ENCODE data around the gene CCDC195.
"Not testable (repeated sequence)": the region's sequence is repeated elsewhere in the genome, so short reads cannot be mapped to it uniquely, and the experiment has no call there.

The CCDC195 gene

DNA sequence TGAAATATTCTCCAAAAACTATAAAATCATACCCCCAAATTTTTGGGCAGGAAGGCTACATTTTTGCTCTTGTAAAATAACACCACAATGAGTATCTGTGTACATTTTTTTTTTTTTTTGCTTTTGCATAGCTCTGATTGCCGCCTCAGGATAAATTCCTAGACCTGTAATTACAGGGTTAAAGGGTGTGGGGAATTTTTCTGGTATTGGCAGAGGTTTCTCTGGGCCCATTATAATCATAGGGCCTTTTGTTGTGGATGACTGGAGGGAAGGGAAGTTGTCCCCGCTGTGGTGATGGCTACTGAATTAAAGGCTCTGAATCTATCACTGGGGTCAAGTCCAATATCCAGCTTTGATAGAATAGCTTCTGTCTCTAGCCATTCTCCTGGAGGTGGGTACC, 26.6 kb downstream of the CCDC195 start:
- no peak for DNase-seq

DNA sequence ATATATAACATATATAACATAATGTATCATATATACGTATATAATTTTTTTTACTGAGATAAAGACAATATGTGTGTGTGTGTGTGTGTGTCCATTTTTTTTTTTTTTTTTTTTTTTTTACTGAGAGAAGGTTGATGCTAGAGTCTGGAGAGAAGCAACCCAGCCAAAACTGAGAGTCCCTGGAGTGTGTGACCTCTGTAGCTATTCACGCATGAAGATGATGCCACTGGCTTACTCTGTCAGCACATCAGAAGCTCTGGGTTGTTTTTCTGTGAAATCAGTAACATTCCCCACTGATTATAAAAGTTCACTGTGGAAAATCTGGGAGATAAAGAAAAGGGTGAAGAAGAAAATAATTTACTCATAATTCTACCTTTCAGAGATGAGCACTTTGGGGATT, 27.2 kb downstream of the CCDC195 start:
- no peak for DNase-seq

DNA sequence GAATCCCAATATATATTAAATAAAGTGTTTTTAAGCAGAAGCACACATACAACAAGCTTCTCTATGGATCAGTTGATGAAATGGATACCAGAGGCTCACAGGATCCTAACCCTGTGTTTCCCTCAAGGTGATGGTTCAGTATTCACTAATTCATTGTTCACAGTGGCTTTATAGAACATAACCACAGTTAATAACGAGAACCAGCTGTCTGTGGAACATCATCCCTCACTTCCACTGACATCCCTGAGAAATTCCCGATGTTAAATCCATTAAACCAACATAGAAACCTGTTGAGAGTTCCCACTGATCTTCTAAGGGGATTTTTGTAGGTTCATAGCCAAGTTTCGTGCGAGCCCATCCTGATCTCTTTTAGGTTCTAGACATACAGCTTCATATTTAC, 29.0 kb downstream of the CCDC195 start:
- no peak for DNase-seq

DNA sequence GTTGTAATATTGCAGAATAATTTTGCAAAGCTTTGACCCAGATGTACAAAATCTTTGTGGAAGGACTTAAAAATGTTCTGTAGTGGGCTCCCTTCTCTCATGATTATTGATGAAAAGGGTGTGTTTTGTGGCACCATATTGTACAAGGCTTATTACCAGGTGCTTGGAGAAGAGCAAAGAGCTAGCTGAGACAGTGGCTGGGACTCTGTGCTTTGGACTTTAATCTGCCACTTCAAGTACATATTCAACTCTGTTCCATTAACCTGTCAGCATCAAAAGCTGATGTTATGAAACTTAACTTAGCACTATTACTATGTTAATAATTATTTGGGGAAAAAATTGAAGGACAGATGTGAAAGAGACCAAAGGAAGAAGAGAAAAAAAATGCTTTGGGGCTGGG, 31.0 kb downstream of the CCDC195 start:
- no peak for DNase-seq

DNA sequence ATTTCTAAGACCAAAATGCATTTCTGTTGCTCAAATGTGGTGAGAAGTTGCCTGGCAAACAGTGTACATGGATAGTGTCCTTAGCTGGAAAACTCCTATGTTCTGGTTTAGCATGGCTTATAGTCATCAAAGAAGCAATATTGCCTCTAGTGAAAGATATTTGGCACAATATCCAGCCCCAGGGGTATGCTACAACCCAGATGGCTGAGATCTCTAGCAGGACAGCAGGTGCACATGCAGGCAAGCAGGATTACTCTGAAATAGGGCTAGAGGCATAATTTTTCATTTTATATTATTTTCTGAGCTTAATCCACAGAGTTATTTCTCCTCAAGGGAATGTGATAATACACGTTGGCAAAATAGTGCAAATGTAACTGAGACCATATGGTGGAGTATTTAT, 34.0 kb downstream of the CCDC195 start:
- DNase-seq = no peak

GRCh38 chr2:224671731-224672130, 44.4 kb downstream of the CCDC195 start:
- DNase-seq = no peak

DNA sequence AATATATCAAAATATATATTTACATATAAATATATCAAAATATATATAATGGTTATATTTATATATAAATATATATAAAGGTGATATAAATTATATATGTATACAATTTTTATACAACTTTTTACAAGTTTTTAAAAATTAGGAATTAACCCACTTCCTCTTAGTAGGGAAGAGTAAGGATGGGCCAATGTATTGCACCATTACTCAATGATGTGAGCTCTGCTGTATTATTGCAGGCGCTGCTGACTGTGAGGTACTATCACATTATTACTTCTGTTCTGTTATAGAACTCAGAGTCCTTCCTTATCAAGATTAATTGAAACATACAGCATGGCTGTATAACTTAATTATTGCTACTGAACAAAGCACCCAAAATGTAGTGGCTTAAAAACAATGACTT, 46.0 kb downstream of the CCDC195 start:
- no peak for DNase-seq

DNA sequence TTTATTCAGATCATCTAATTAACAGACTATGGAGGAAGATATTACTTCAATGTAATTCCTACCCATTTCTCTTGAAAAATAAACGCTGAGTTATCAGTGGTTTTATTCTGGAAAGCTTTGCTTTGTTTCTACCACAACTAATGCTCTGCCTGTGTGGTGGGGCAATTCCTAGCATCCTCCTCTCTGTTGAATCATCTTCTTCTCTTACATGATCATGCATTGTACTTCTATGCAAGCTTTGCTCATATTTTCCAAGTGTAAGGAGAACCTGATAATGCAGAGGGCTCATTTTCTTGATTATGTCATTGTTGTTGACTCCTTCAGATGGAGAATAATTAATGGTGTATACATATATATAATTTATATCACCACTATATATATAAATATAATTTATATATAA, 46.7 kb downstream of the CCDC195 start:
- no peak for DNase-seq

- DNase-seq = no peak
These were observed 47.8 kb downstream of the CCDC195 start for GRCh38 chr2:224668123-224668909.

DNA sequence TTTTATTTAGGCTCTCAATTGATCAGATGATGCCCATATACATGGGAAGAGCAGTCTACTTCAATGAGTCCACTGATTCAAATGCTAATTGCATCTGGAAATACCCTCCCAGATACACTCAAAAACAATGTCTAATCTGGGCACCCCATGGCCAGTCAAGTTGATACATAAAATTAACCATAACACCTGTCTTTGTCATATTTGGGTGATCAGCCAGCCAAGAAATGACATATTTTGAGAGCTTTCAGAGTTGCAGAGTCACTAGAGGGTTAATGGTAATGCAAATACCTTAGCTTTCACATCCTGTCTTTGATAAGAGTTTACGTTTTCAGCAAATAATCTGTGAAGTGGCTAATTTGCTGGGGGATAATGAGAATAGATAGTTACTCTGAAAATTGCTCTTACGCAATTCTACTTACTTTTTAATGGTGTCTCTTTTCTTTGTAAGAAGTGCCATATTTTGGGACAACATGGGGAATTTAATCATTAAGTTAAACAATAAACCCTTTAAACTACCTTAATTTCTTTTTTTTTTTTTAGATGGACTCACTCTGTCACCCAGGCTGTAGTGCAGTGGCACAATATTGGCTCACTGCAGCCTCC, 49.1 kb downstream of the CCDC195 start:
- no peak for DNase-seq

- DNase-seq = not testable (repeated sequence)
These were observed 52.8 kb downstream of the CCDC195 start for GRCh38 chr2:224663322-224663721.

DNA sequence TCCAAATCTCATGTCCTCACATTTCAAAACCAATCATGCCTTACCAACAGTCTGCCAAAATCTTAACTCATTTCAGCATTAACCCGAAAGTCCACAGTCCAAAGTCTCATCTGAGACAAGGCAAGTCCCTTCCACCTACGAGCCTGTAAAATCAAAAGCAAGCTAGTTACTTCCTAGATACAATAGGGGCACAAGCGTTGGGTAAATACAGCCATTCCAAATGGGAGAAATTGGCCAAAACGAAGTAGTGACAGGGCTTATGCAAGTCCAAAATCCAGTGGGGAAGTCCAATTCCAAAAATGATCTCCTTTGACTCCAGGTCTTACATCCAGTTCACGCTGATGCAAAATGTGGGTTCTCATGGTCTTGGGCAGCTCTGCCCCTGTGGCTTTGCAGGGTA, 54.5 kb downstream of the CCDC195 start:
- DNase-seq = not testable (repeated sequence)

- no peak for DNase-seq
These were observed 56.5 kb downstream of the CCDC195 start for GRCh38 chr2:224659714-224660113.

DNA sequence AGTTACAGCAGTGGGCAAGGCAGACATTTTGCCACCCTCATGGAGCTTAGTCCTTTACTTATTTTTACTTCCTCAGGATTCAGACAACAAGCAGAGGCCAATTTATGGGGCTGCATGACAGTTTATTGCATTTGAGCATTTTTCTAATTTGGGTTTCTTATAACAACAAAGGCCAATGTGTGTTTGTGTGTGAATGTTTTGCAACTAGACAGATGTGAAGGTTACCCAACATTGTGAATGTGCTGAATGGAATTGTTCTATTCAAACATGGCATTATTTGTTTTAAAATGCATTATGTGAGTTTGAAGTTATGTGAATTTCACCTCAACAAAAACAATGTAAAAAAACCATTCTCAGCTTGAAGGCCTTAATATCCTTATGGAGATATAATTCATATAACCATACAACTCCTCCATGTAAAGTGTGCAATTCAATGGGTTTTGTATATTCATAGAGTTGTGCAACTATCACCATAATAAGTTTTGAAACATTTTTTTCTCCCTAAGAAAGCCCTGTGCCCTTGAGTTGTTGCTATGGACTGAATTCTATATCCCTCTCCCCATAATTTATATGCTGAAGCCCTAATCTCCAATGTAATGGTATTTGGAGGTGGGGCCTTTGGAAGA, 57.3 kb downstream of the CCDC195 start:
- DNase-seq = no peak

DNA sequence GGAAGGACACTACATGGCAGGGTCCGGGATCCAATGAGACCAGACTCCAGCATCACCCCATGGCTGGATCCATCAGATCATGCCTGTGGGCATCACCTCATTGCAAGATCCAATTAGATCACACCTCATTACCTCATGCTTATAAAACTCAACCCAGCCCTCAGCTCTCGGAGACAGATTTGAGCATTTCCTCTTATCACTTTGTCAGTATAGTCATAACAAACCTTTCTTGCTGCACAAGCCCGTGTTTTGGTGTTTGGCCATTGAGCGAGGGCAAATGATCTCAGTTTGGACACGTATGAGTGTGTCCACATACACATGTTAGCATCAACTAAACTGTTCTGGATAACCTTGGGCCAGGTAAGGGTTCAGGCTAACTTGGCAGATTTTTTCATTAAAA, 58.8 kb downstream of the CCDC195 start:
- DNase-seq = no peak

DNA sequence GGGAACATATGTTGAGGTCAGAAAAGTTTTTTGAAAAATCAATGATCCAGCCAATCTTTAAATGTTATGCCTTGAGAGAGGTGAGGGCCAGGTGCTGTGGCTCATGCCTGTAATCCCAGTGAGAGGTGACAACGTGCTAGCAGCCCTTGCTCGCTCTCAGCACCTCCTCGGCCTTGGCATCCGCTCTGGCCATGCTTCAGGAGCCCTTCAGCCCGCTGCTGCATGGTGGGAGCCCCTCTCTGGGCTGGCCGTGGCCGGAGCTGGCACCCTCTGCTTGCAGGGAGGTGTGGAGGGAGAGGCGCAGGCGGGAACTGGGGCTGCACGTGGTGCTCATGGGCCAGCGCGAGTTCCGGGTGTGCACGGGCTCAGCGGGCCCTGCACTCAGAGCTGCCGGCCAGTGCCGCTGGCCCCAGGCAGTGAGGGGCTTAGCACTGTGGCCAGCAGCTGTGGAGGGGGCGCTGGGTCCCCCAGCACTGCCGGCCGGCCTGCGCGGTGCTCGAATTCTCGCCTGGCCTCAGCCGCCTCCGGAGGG, 61.1 kb downstream of the CCDC195 start:
- no peak for DNase-seq

Measured in NCI-H2107 (cell line).